H9 (cell line): ENCODE data around the gene PCDH20. TPM values are rescaled to one million over a fixed set of nuclear protein-coding genes. Genes with fewer than 3 reads are reported as not detected.
"Not testable (repeated sequence)": the region's sequence is repeated elsewhere in the genome, so short reads cannot be mapped to it uniquely, and the experiment has no call there.

Experiments used
- DNase-seq: peaks from one replicate; pipeline ENCODE4 v3.0.0-alpha.2; 2017
- H2AFZ ChIP-seq: one replicate; pipeline ENCODE4 v1.6.1; 2013; ENCODE audit warnings: mild to moderate bottlenecking, low read length, control low read depth, moderate library complexity
- H2AK5ac ChIP-seq: 2 replicates; pipeline ENCODE4 v1.6.1; 2013; ENCODE audit warnings: low read length, control low read depth, mixed read lengths; ENCODE audit not compliant: insufficient read length
- H2BK120ac ChIP-seq: one replicate; pipeline ENCODE4 v1.6.1; 2013; ENCODE audit warnings: low read depth, mild to moderate bottlenecking, low read length, control low read depth, inconsistent platforms; ENCODE audit not compliant: poor library complexity, severe bottlenecking
- H2BK12ac ChIP-seq: 2 replicates; pipeline ENCODE4 v1.6.1; 2013; ENCODE audit warnings: low read length, control low read depth, mixed read lengths, low read depth; ENCODE audit not compliant: insufficient read length
- H2BK15ac ChIP-seq: 2 replicates; pipeline ENCODE4 v1.6.1; 2013; ENCODE audit warnings: low read depth, low read length, control low read depth
- H2BK20ac ChIP-seq: one replicate; pipeline ENCODE4 v1.6.1; 2013; ENCODE audit warnings: low read depth, mild to moderate bottlenecking, low read length, control low read depth, inconsistent platforms; ENCODE audit not compliant: poor library complexity, severe bottlenecking
- H2BK5ac ChIP-seq: 2 replicates; pipeline ENCODE4 v1.6.1; 2013; ENCODE audit warnings: low read length, control low read depth, mixed read lengths; ENCODE audit not compliant: insufficient read length
- H3K14ac ChIP-seq: 2 replicates; pipeline ENCODE4 v1.6.1; 2013; ENCODE audit warnings: low read length, control low read depth; ENCODE audit not compliant: insufficient read depth
- H3K18ac ChIP-seq: 2 replicates; pipeline ENCODE4 v1.6.1; 2013; ENCODE audit warnings: low read depth, mild to moderate bottlenecking, mixed read lengths, low read length, control low read depth; ENCODE audit not compliant: insufficient read length
- H3K23ac ChIP-seq: 2 replicates; pipeline ENCODE4 v1.6.1; 2013; ENCODE audit warnings: low read length, control low read depth, mixed read lengths, low read depth; ENCODE audit not compliant: insufficient read length
- H3K23me2 ChIP-seq: 2 replicates; pipeline ENCODE4 v1.6.1; 2013; ENCODE audit warnings: low read depth, mild to moderate bottlenecking, mixed read lengths, low read length, control low read depth; ENCODE audit not compliant: insufficient read length, poor library complexity, severe bottlenecking
- H3K27ac ChIP-seq: 2 replicates; pipeline ENCODE4 v1.5.1; 2013; ENCODE audit warnings: low read length, control low read depth, mixed read lengths, low read depth; ENCODE audit not compliant: insufficient read length
- H3K27me3 ChIP-seq: 2 replicates; pipeline ENCODE4 v1.6.1; 2013; ENCODE audit warnings: low read length, control low read depth, inconsistent platforms; ENCODE audit not compliant: insufficient read depth
- H3K4ac ChIP-seq: 2 replicates; pipeline ENCODE4 v1.6.1; 2013; ENCODE audit warnings: low read depth, mild to moderate bottlenecking, control low read depth, inconsistent platforms, low read length, moderate library complexity
- H3K4me1 ChIP-seq: 2 replicates; pipeline ENCODE4 v1.6.1; 2013; ENCODE audit warnings: low read length, control low read depth, inconsistent platforms; ENCODE audit not compliant: insufficient read depth
- H3K4me2 ChIP-seq: 2 replicates; pipeline ENCODE4 v1.6.1; 2013; ENCODE audit warnings: low read length, control low read depth, mixed read lengths; ENCODE audit not compliant: insufficient read length, insufficient read depth
- H3K56ac ChIP-seq: 2 replicates; pipeline ENCODE4 v1.6.1; 2013; ENCODE audit warnings: low read depth, mild to moderate bottlenecking, mixed read lengths, low read length, control low read depth; ENCODE audit not compliant: insufficient read length
- H3K79me1 ChIP-seq: 2 replicates; pipeline ENCODE4 v1.6.1; 2013; ENCODE audit warnings: low read depth, mild to moderate bottlenecking, moderate library complexity, low read length, control low read depth, inconsistent platforms; ENCODE audit not compliant: insufficient read depth, poor library complexity, severe bottlenecking
- H3K79me2 ChIP-seq: 2 replicates; pipeline ENCODE4 v1.6.1; 2013; ENCODE audit warnings: low read length, control low read depth, inconsistent platforms; ENCODE audit not compliant: insufficient read depth
- H3K9ac ChIP-seq: 2 replicates; pipeline ENCODE4 v1.6.1; 2013; ENCODE audit warnings: low read length, control low read depth, mixed read lengths; ENCODE audit not compliant: insufficient read length; ENCODE audit errors: extremely low read depth
- H3K9me3 ChIP-seq: one replicate; pipeline ENCODE4 v1.6.1; 2013; ENCODE audit warnings: low read depth, low read length, inconsistent platforms; ENCODE audit not compliant: control insufficient read depth
- H3T11ph ChIP-seq: one replicate; pipeline ENCODE4 v1.6.1; 2013; ENCODE audit warnings: mild to moderate bottlenecking, low read length, control low read depth, inconsistent platforms
- H4K20me1 ChIP-seq: one replicate; pipeline ENCODE4 v1.6.1; 2013; ENCODE audit not compliant: control insufficient read depth, insufficient read length, insufficient read depth
- H4K5ac ChIP-seq: 2 replicates; pipeline ENCODE4 v1.6.1; 2013; ENCODE audit warnings: low read depth, mild to moderate bottlenecking, mixed read lengths, low read length, control low read depth; ENCODE audit not compliant: insufficient read length
- H4K8ac ChIP-seq: replicated peaks from 2 replicates; pipeline ENCODE4 v1.6.1; 2013; ENCODE audit warnings: low read length, control low read depth, mixed read lengths, low read depth; ENCODE audit not compliant: insufficient read length
- H4K91ac ChIP-seq: 2 replicates; pipeline ENCODE4 v1.6.1; 2013; ENCODE audit warnings: low read depth, mild to moderate bottlenecking, moderate library complexity, mixed read lengths, low read length, control low read depth; ENCODE audit not compliant: insufficient read length
- H3K27ac Mint-ChIP-seq, 3 experiments: 2 replicates in 2 of 3; 3 replicates in 1 of 3; pipeline ENCODE4 v1.8.0; 2020 to 2021; ENCODE audit warnings: mixed read lengths in 3 of 3, mild to moderate bottlenecking in 1 of 3, moderate library complexity in 1 of 3
- H3K27me3 Mint-ChIP-seq: 2 replicates; pipeline ENCODE4 v1.8.0; 2021; ENCODE audit warnings: low read depth, mild to moderate bottlenecking, moderate library complexity, mixed read lengths
- H3K36me3 Mint-ChIP-seq, 3 experiments: 2 replicates in 2 of 3; 3 replicates in 1 of 3; pipeline ENCODE4 v1.8.0; 2020 to 2021; ENCODE audit warnings: low read depth in 3 of 3, mixed read lengths in 3 of 3; ENCODE audit not compliant: insufficient read depth in 1 of 3
- H3K4me1 Mint-ChIP-seq, 2 experiments: 2 replicates each; pipeline ENCODE4 v1.8.0; 2020; ENCODE audit warnings: mixed read lengths in 2 of 2
- H3K4me3 Mint-ChIP-seq, 2 experiments: 2 replicates in 1 of 2; 3 replicates in 1 of 2; pipeline ENCODE4 v1.8.0; 2020 to 2021; ENCODE audit warnings: mild to moderate bottlenecking in 2 of 2, mixed read lengths in 2 of 2, moderate library complexity in 1 of 2
- H3K9me3 Mint-ChIP-seq, 2 experiments: 2 replicates in 1 of 2; 3 replicates in 1 of 2; pipeline ENCODE4 v1.8.0; 2020; ENCODE audit warnings: mild to moderate bottlenecking in 2 of 2, mixed read lengths in 2 of 2, moderate library complexity in 1 of 2
- CTCF ChIP-seq: fragments of 200-600 bp; sonication (generic); conservative IDR thresholded peaks from 3 replicates; pipeline ENCODE4 v1.8.0; 2021; ENCODE audit warnings: antibody characterized with exemption, mild to moderate bottlenecking
- WGBS: extraction: QIAGEN DNeasy Blood & Tissue Kit; methylation state at CpG from one replicate; pipeline ENCODE4 v1.1.7; 2013; ENCODE audit warnings: missing lambda C conversion rate, low lambda C conversion rate, mixed read lengths; ENCODE audit not compliant: insufficient read length; ENCODE audit errors: extremely low coverage; 5-methylcytosine and 5-hydroxymethylcytosine counted together
- total RNA-seq: library from RNA; stranded (reverse); gene quantifications from 2 replicates; pipeline ENCODE4 v1.2.1, GENCODE V29; 2021

PCDH20 gene
- total RNA-seq, 1 experiment from 2014 or later, result 0.33 TPM

DNA sequence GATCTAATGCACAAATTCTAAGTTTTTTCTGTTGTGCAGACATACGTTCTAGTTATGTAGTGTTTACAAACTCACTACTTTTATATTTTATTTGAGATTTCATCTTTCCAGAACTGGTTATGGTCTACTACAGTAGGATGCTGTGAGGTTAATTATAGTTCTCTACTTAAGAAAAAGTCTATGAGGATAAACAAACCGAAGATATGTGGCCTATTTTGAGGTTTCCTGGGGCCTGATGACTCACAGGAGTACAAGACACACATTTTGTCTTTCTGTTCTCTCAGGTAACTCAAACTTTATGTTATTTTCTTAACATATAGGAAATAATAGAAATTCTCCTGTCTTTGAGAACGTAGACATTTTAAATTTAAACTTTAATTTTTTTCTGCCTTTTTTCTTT, 45.1 kb downstream of the PCDH20 start:
- H3K4me2 ChIP-seq, result no peak overlapping the region
- no peak overlapping the region for H2BK120ac ChIP-seq
- H3K36me3 Mint-ChIP-seq, result no peaks in the 10 kb centered on the region
- TF ChIP-seq CTCF, result no peak
- H4K91ac ChIP-seq, result no peak overlapping the region
- no peaks in the 10 kb centered on the region for H3K9me3 ChIP-seq
- H4K20me1 ChIP-seq, result no peaks in the 10 kb centered on the region
- no peak overlapping the region for H4K8ac ChIP-seq
- H2BK12ac ChIP-seq, result no peak overlapping the region
- no peak overlapping the region for H3K27ac Mint-ChIP-seq
- H3K23me2 ChIP-seq, result no peaks in the 10 kb centered on the region
- no peak overlapping the region for H2AFZ ChIP-seq
- no peak for DNase-seq
- peaks cover 3% of the 10 kb centered on the region in 2 experiments; a peak in 2 of 4 replicates for H3K4me1 Mint-ChIP-seq
- no peak overlapping the region for H2AK5ac ChIP-seq
- WGBS, result no CpG with 5 or more reads among the region's 3 CpGs
- 0 out of 5 replicates have a peak, but pooled peaks cover 0 to 6% of the 10 kb centered on the region in 2 experiments for H3K9me3 Mint-ChIP-seq
- H3K27me3 Mint-ChIP-seq, result no peaks in the 10 kb centered on the region; the same call in 1 of the 2 replicates
- H4K5ac ChIP-seq, result no peak overlapping the region
- H2BK20ac ChIP-seq, result no peak overlapping the region
- H2BK15ac ChIP-seq, result no peak overlapping the region
- no peak overlapping the region for H3K14ac ChIP-seq
- no peak overlapping the region for H3K4me3 Mint-ChIP-seq
- no peak overlapping the region for H3K27ac ChIP-seq
- H3K27me3 ChIP-seq, result no peaks in the 10 kb centered on the region
- no peak overlapping the region for H3T11ph ChIP-seq
- no peak overlapping the region for H3K23ac ChIP-seq
- H3K9ac ChIP-seq, result no peak overlapping the region
- no peak overlapping the region for H2BK5ac ChIP-seq
- no peaks in the 10 kb centered on the region for H3K79me1 ChIP-seq
- H3K79me2 ChIP-seq, result no peaks in the 10 kb centered on the region
- no peak overlapping the region for H3K56ac ChIP-seq
- no peak overlapping the region for H3K18ac ChIP-seq
- H3K4ac ChIP-seq, result no peak overlapping the region
- H3K4me1 ChIP-seq, result no peaks in the 10 kb centered on the region

- H3K23me2 ChIP-seq, H3K27me3 ChIP-seq, H3K27ac Mint-ChIP-seq, H3K27ac ChIP-seq, H4K20me1 ChIP-seq, H3K9ac ChIP-seq, H3K14ac ChIP-seq, H3K9me3 Mint-ChIP-seq, H3T11ph ChIP-seq, H4K5ac ChIP-seq, H3K79me1 ChIP-seq, H3K4ac ChIP-seq, H4K8ac ChIP-seq, H2BK5ac ChIP-seq, H2BK15ac ChIP-seq, H3K56ac ChIP-seq, H3K36me3 Mint-ChIP-seq, H4K91ac ChIP-seq, DNase-seq, H3K27me3 Mint-ChIP-seq, H2AK5ac ChIP-seq, H3K4me1 Mint-ChIP-seq, H3K4me1 ChIP-seq, H3K9me3 ChIP-seq, H2BK120ac ChIP-seq, H2BK12ac ChIP-seq, H2BK20ac ChIP-seq, H3K79me2 ChIP-seq, H2AFZ ChIP-seq, H3K4me2 ChIP-seq, H3K4me3 Mint-ChIP-seq, H3K23ac ChIP-seq, H3K18ac ChIP-seq: not testable (repeated sequence)
- no CpG with 5 or more reads among the region's 5 CpGs for WGBS
These were observed 51.0 kb downstream of the PCDH20 start for GRCh38 chr13:61364690-61365089.
